H9 (cell line): Measurements from ENCODE around the gene DUSP16. TPM values are rescaled to one million over a fixed set of nuclear protein-coding genes. Genes with fewer than 3 reads are reported as not detected.

ENCODE experiments used
- DNase-seq: peaks from one replicate; pipeline ENCODE4 v3.0.0-alpha.2; 2017
- H2AFZ ChIP-seq: one replicate; pipeline ENCODE4 v1.6.1; 2013; ENCODE audit warnings: mild to moderate bottlenecking, low read length, control low read depth, moderate library complexity
- H2AK5ac ChIP-seq: 2 replicates; pipeline ENCODE4 v1.6.1; 2013; ENCODE audit warnings: low read length, control low read depth, mixed read lengths; ENCODE audit not compliant: insufficient read length
- H2BK120ac ChIP-seq: one replicate; pipeline ENCODE4 v1.6.1; 2013; ENCODE audit warnings: low read depth, mild to moderate bottlenecking, low read length, control low read depth, inconsistent platforms; ENCODE audit not compliant: poor library complexity, severe bottlenecking
- H2BK12ac ChIP-seq: 2 replicates; pipeline ENCODE4 v1.6.1; 2013; ENCODE audit warnings: low read length, control low read depth, mixed read lengths, low read depth; ENCODE audit not compliant: insufficient read length
- H2BK15ac ChIP-seq: 2 replicates; pipeline ENCODE4 v1.6.1; 2013; ENCODE audit warnings: low read depth, low read length, control low read depth
- H2BK20ac ChIP-seq: one replicate; pipeline ENCODE4 v1.6.1; 2013; ENCODE audit warnings: low read depth, mild to moderate bottlenecking, low read length, control low read depth, inconsistent platforms; ENCODE audit not compliant: poor library complexity, severe bottlenecking
- H2BK5ac ChIP-seq: 2 replicates; pipeline ENCODE4 v1.6.1; 2013; ENCODE audit warnings: low read length, control low read depth, mixed read lengths; ENCODE audit not compliant: insufficient read length
- H3K14ac ChIP-seq: 2 replicates; pipeline ENCODE4 v1.6.1; 2013; ENCODE audit warnings: low read length, control low read depth; ENCODE audit not compliant: insufficient read depth
- H3K18ac ChIP-seq: 2 replicates; pipeline ENCODE4 v1.6.1; 2013; ENCODE audit warnings: low read depth, mild to moderate bottlenecking, mixed read lengths, low read length, control low read depth; ENCODE audit not compliant: insufficient read length
- H3K23ac ChIP-seq: 2 replicates; pipeline ENCODE4 v1.6.1; 2013; ENCODE audit warnings: low read length, control low read depth, mixed read lengths, low read depth; ENCODE audit not compliant: insufficient read length
- H3K23me2 ChIP-seq: 2 replicates; pipeline ENCODE4 v1.6.1; 2013; ENCODE audit warnings: low read depth, mild to moderate bottlenecking, mixed read lengths, low read length, control low read depth; ENCODE audit not compliant: insufficient read length, poor library complexity, severe bottlenecking
- H3K27ac ChIP-seq: 2 replicates; pipeline ENCODE4 v1.5.1; 2013; ENCODE audit warnings: low read length, control low read depth, mixed read lengths, low read depth; ENCODE audit not compliant: insufficient read length
- H3K27me3 ChIP-seq: 2 replicates; pipeline ENCODE4 v1.6.1; 2013; ENCODE audit warnings: low read length, control low read depth, inconsistent platforms; ENCODE audit not compliant: insufficient read depth
- H3K4ac ChIP-seq: 2 replicates; pipeline ENCODE4 v1.6.1; 2013; ENCODE audit warnings: low read depth, mild to moderate bottlenecking, control low read depth, inconsistent platforms, low read length, moderate library complexity
- H3K4me1 ChIP-seq: 2 replicates; pipeline ENCODE4 v1.6.1; 2013; ENCODE audit warnings: low read length, control low read depth, inconsistent platforms; ENCODE audit not compliant: insufficient read depth
- H3K4me2 ChIP-seq: 2 replicates; pipeline ENCODE4 v1.6.1; 2013; ENCODE audit warnings: low read length, control low read depth, mixed read lengths; ENCODE audit not compliant: insufficient read length, insufficient read depth
- H3K56ac ChIP-seq: 2 replicates; pipeline ENCODE4 v1.6.1; 2013; ENCODE audit warnings: low read depth, mild to moderate bottlenecking, mixed read lengths, low read length, control low read depth; ENCODE audit not compliant: insufficient read length
- H3K79me1 ChIP-seq: 2 replicates; pipeline ENCODE4 v1.6.1; 2013; ENCODE audit warnings: low read depth, mild to moderate bottlenecking, moderate library complexity, low read length, control low read depth, inconsistent platforms; ENCODE audit not compliant: insufficient read depth, poor library complexity, severe bottlenecking
- H3K79me2 ChIP-seq: 2 replicates; pipeline ENCODE4 v1.6.1; 2013; ENCODE audit warnings: low read length, control low read depth, inconsistent platforms; ENCODE audit not compliant: insufficient read depth
- H3K9ac ChIP-seq: 2 replicates; pipeline ENCODE4 v1.6.1; 2013; ENCODE audit warnings: low read length, control low read depth, mixed read lengths; ENCODE audit not compliant: insufficient read length; ENCODE audit errors: extremely low read depth
- H3K9me3 ChIP-seq: one replicate; pipeline ENCODE4 v1.6.1; 2013; ENCODE audit warnings: low read depth, low read length, inconsistent platforms; ENCODE audit not compliant: control insufficient read depth
- H3T11ph ChIP-seq: one replicate; pipeline ENCODE4 v1.6.1; 2013; ENCODE audit warnings: mild to moderate bottlenecking, low read length, control low read depth, inconsistent platforms
- H4K20me1 ChIP-seq: one replicate; pipeline ENCODE4 v1.6.1; 2013; ENCODE audit not compliant: control insufficient read depth, insufficient read length, insufficient read depth
- H4K5ac ChIP-seq: 2 replicates; pipeline ENCODE4 v1.6.1; 2013; ENCODE audit warnings: low read depth, mild to moderate bottlenecking, mixed read lengths, low read length, control low read depth; ENCODE audit not compliant: insufficient read length
- H4K8ac ChIP-seq: replicated peaks from 2 replicates; pipeline ENCODE4 v1.6.1; 2013; ENCODE audit warnings: low read length, control low read depth, mixed read lengths, low read depth; ENCODE audit not compliant: insufficient read length
- H4K91ac ChIP-seq: 2 replicates; pipeline ENCODE4 v1.6.1; 2013; ENCODE audit warnings: low read depth, mild to moderate bottlenecking, moderate library complexity, mixed read lengths, low read length, control low read depth; ENCODE audit not compliant: insufficient read length
- H3K27ac Mint-ChIP-seq, 3 experiments: 2 replicates in 2 of 3; 3 replicates in 1 of 3; pipeline ENCODE4 v1.8.0; 2020 to 2021; ENCODE audit warnings: mixed read lengths in 3 of 3, mild to moderate bottlenecking in 1 of 3, moderate library complexity in 1 of 3
- H3K27me3 Mint-ChIP-seq: 2 replicates; pipeline ENCODE4 v1.8.0; 2021; ENCODE audit warnings: low read depth, mild to moderate bottlenecking, moderate library complexity, mixed read lengths
- H3K36me3 Mint-ChIP-seq, 3 experiments: 2 replicates in 2 of 3; 3 replicates in 1 of 3; pipeline ENCODE4 v1.8.0; 2020 to 2021; ENCODE audit warnings: low read depth in 3 of 3, mixed read lengths in 3 of 3; ENCODE audit not compliant: insufficient read depth in 1 of 3
- H3K4me1 Mint-ChIP-seq, 2 experiments: 2 replicates each; pipeline ENCODE4 v1.8.0; 2020; ENCODE audit warnings: mixed read lengths in 2 of 2
- H3K4me3 Mint-ChIP-seq, 2 experiments: 2 replicates in 1 of 2; 3 replicates in 1 of 2; pipeline ENCODE4 v1.8.0; 2020 to 2021; ENCODE audit warnings: mild to moderate bottlenecking in 2 of 2, mixed read lengths in 2 of 2, moderate library complexity in 1 of 2
- H3K9me3 Mint-ChIP-seq, 2 experiments: 2 replicates in 1 of 2; 3 replicates in 1 of 2; pipeline ENCODE4 v1.8.0; 2020; ENCODE audit warnings: mild to moderate bottlenecking in 2 of 2, mixed read lengths in 2 of 2, moderate library complexity in 1 of 2
- CTCF ChIP-seq: fragments of 200-600 bp; sonication (generic); conservative IDR thresholded peaks from 3 replicates; pipeline ENCODE4 v1.8.0; 2021; ENCODE audit warnings: antibody characterized with exemption, mild to moderate bottlenecking
- WGBS: extraction: QIAGEN DNeasy Blood & Tissue Kit; methylation state at CpG from one replicate; pipeline ENCODE4 v1.1.7; 2013; ENCODE audit warnings: missing lambda C conversion rate, low lambda C conversion rate, mixed read lengths; ENCODE audit not compliant: insufficient read length; ENCODE audit errors: extremely low coverage; 5-methylcytosine and 5-hydroxymethylcytosine counted together
- total RNA-seq: library from RNA; stranded (reverse); gene quantifications from 2 replicates; pipeline ENCODE4 v1.2.1, GENCODE V29; 2021

Gene DUSP16
- total RNA-seq, 1 experiment from 2014 or later, result 64.0 TPM

- Histone ChIP-seq H2BK120ac (no peak overlapping the region), H3K23ac (no peak overlapping the region), H3K18ac (no peak overlapping the region), H3K79me2 (no peaks in the 10 kb centered on the region), H3K4me2 (no peak overlapping the region), H3K9me3 (no peaks in the 10 kb centered on the region), H2AK5ac (no peak overlapping the region), H2AFZ (no peak overlapping the region), H3K56ac (no peak overlapping the region), H2BK12ac (no peak overlapping the region), H3K4ac (no peak overlapping the region), H4K8ac (no peak overlapping the region), H3K4me1 (no peaks in the 10 kb centered on the region), H2BK5ac (no peak overlapping the region), H4K20me1 (no peaks in the 10 kb centered on the region), H3K14ac (no peak overlapping the region), H3K27me3 (no peaks in the 10 kb centered on the region), H4K91ac (no peak overlapping the region), H3K9ac (no peak overlapping the region), H2BK20ac (no peak overlapping the region), H2BK15ac (no peak overlapping the region), H4K5ac (no peak overlapping the region), H3K79me1 (no peaks in the 10 kb centered on the region), H3K23me2 (no peaks in the 10 kb centered on the region), H3K27ac (no peak overlapping the region), H3T11ph (no peak overlapping the region)
- no peak for DNase-seq
- no CpG with 5 or more reads among the region's 4 CpGs for WGBS
- Mint-ChIP-seq H3K27ac (peak overlapping the region in 1 of 3 experiments; percentile 42; a peak in 1 of 7 replicates), H3K4me1 (peaks cover 26 to 29% of the 10 kb centered on the region in 2 experiments), H3K27me3 (no peaks in the 10 kb centered on the region), H3K4me3 (no peak overlapping the region), H3K36me3 (no peaks in the 10 kb centered on the region), H3K9me3 (no peaks in the 10 kb centered on the region)
- no peak for TF ChIP-seq CTCF
Measured at GRCh38 chr12:12451098-12451497, 111.6 kb downstream of the DUSP16 start.
